ENCODE measurements around the gene UCKL1. TPM values are rescaled to one million over a fixed set of nuclear protein-coding genes. Genes with fewer than 3 reads are reported as not detected.

Gene UCKL1
- total and polyA plus RNA-seq, 2 donors from 2014 or later: 39.3 to 39.8 TPM

GRCh38 chr20:63924241-63924640 lies 32.0 kb downstream of the UCKL1 start:
- TF ChIP-seq, protein P1, sequence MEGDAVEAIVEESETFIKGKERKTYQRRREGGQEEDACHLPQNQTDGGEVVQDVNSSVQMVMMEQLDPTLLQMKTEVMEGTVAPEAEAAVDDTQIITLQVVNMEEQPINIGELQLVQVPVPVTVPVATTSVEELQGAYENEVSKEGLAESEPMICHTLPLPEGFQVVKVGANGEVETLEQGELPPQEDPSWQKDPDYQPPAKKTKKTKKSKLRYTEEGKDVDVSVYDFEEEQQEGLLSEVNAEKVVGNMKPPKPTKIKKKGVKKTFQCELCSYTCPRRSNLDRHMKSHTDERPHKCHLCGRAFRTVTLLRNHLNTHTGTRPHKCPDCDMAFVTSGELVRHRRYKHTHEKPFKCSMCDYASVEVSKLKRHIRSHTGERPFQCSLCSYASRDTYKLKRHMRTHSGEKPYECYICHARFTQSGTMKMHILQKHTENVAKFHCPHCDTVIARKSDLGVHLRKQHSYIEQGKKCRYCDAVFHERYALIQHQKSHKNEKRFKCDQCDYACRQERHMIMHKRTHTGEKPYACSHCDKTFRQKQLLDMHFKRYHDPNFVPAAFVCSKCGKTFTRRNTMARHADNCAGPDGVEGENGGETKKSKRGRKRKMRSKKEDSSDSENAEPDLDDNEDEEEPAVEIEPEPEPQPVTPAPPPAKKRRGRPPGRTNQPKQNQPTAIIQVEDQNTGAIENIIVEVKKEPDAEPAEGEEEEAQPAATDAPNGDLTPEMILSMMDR (IDR thresholded peaks at IDR 0.05; ENCODE audit: borderline replicate concordance, extremely low read depth, insufficient read depth): no peak
- H3K4me1 ChIP-seq (ENCODE audit: control insufficient read depth in 2 of 3, insufficient read depth in 2 of 3, low read depth in 1 of 3, low read length in 3 of 3): peaks cover 0 to 5% (median 0%) of the 10 kb centered on the region in 3 donors
- no peaks in the 10 kb centered on the region for H3K9me3 ChIP-seq (ENCODE audit: control insufficient read depth in 2 of 3, insufficient read depth in 1 of 3, low read length in 3 of 3)
- intact Hi-C loops (cut with DNase I): no loop called here
- H3K27ac ChIP-seq (ENCODE audit: low read depth in 2 of 2, low read length in 2 of 2): no peak overlapping the region
- DNase-seq (no peak), FAIRE-seq (no peak)
- H3K9ac ChIP-seq (ENCODE audit: low read length in 3 of 3): no peak overlapping the region
- H3K27me3 ChIP-seq (ENCODE audit: control insufficient read depth, insufficient read depth, low read length): no peaks in the 10 kb centered on the region
- no peak overlapping the region for H3K4me3 ChIP-seq (ENCODE audit: low read length in 3 of 3)
- H3K36me3 ChIP-seq (ENCODE audit: control insufficient read depth in 2 of 3, insufficient read depth in 3 of 3, low read length in 3 of 3): peaks cover 0 to 13% (median 12%) of the 10 kb centered on the region in 3 donors

DNA sequence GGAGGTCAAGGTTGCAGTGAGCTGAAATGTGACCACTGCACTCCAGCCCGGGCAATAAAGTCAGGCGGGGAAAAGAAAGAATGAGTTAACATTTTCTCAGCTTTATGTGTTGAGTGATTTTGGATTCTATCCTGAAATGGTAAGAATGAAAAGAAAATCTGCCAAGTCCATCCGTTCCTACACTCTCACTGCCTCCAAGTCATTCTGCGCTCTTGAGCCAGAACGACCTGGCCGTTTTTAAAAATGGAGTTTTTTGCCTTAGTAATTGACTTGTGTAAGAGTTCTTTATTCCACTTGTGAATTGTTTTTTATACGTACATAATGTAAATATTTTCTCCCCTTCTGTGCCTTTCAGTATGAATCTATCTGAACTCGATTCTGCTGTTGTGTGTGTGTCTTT lies 32.6 kb downstream of the UCKL1 start:
- Histone ChIP-seq H3K36me3 (ENCODE audit: control insufficient read depth in 2 of 3, insufficient read depth in 3 of 3, low read length in 3 of 3) (peaks cover 0 to 7% (median 7%) of the 10 kb centered on the region in 3 donors), H3K27ac (ENCODE audit: low read depth in 2 of 2, low read length in 2 of 2) (no peak overlapping the region), H3K4me1 (ENCODE audit: control insufficient read depth in 2 of 3, insufficient read depth in 2 of 3, low read depth in 1 of 3, low read length in 3 of 3) (peaks cover 0 to 5% (median 0%) of the 10 kb centered on the region in 3 donors), H3K9ac (ENCODE audit: low read length in 3 of 3) (no peak overlapping the region), H3K27me3 (ENCODE audit: control insufficient read depth, insufficient read depth, low read length) (no peaks in the 10 kb centered on the region), H3K4me3 (ENCODE audit: low read length in 3 of 3) (no peak overlapping the region), H3K9me3 (ENCODE audit: control insufficient read depth in 2 of 3, insufficient read depth in 1 of 3, low read length in 3 of 3) (no peaks in the 10 kb centered on the region)
- DNase-seq: no peak
- FAIRE-seq: no peak
- TF ChIP-seq, protein P1 (IDR thresholded peaks at IDR 0.05; ENCODE audit: borderline replicate concordance, extremely low read depth, insufficient read depth): no peak
- intact Hi-C loops (cut with DNase I): no loop called here

DNA sequence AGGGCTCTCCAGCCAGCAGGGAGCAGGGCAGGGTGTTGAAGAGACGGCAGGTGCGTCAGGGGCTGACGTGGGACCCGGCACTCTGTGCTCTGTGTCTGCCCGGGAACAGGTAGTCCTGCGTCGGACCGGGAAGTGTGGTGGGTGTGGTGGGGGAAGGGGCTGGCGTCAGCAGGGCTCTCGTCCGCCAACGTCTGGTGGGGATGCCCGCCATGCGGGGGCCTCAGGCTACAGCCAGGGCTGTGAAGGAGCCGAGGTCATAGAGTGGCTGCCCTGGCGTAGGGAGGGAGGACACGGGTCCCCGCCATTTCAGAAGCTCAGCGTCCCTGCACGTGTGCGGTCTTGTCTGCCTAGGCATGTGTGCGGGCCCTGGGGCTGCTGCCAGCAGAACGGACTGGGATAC lies 36.0 kb downstream of the UCKL1 start:
- FAIRE-seq (no peak), DNase-seq (no peak)
- H3K9me3 ChIP-seq (ENCODE audit: control insufficient read depth in 2 of 3, insufficient read depth in 1 of 3, low read length in 3 of 3): no peaks in the 10 kb centered on the region
- no peak overlapping the region for H3K27ac ChIP-seq (ENCODE audit: low read depth in 2 of 2, low read length in 2 of 2)
- TF ChIP-seq, protein P1 (IDR thresholded peaks at IDR 0.05; ENCODE audit: borderline replicate concordance, extremely low read depth, insufficient read depth): no peak
- no peaks in the 10 kb centered on the region for H3K27me3 ChIP-seq (ENCODE audit: control insufficient read depth, insufficient read depth, low read length)
- intact Hi-C loops (cut with DNase I): no loop called here
- peaks cover 0 to 5% (median 0%) of the 10 kb centered on the region in 3 donors for H3K36me3 ChIP-seq (ENCODE audit: control insufficient read depth in 2 of 3, insufficient read depth in 3 of 3, low read length in 3 of 3)
- H3K9ac ChIP-seq (ENCODE audit: low read length in 3 of 3): no peak overlapping the region
- peaks cover 0 to 2% (median 0%) of the 10 kb centered on the region in 3 donors for H3K4me1 ChIP-seq (ENCODE audit: control insufficient read depth in 2 of 3, insufficient read depth in 2 of 3, low read depth in 1 of 3, low read length in 3 of 3)
- H3K4me3 ChIP-seq (ENCODE audit: low read length in 3 of 3): no peak overlapping the region

GRCh38 chr20:63919130-63919529 lies 37.1 kb downstream of the UCKL1 start:
- H3K36me3 ChIP-seq (ENCODE audit: control insufficient read depth in 2 of 3, insufficient read depth in 3 of 3, low read length in 3 of 3): peaks cover 0 to 5% (median 0%) of the 10 kb centered on the region in 3 donors
- peaks cover 0 to 4% (median 0%) of the 10 kb centered on the region in 3 donors for H3K4me1 ChIP-seq (ENCODE audit: control insufficient read depth in 2 of 3, insufficient read depth in 2 of 3, low read depth in 1 of 3, low read length in 3 of 3)
- TF ChIP-seq, protein P1 (IDR thresholded peaks at IDR 0.05; ENCODE audit: borderline replicate concordance, extremely low read depth, insufficient read depth): no peak
- no peak overlapping the region for H3K9ac ChIP-seq (ENCODE audit: low read length in 3 of 3)
- no peak overlapping the region for H3K27ac ChIP-seq (ENCODE audit: low read depth in 2 of 2, low read length in 2 of 2)
- DNase-seq: no peak
- intact Hi-C loops (cut with DNase I): no loop called here
- no peaks in the 10 kb centered on the region for H3K27me3 ChIP-seq (ENCODE audit: control insufficient read depth, insufficient read depth, low read length)
- no peaks in the 10 kb centered on the region for H3K9me3 ChIP-seq (ENCODE audit: control insufficient read depth in 2 of 3, insufficient read depth in 1 of 3, low read length in 3 of 3)
- no peak for FAIRE-seq
- H3K4me3 ChIP-seq (ENCODE audit: low read length in 3 of 3): no peak overlapping the region

All from kidney (tissue), 14 donors.